HUES64 (cell line): Measurements from ENCODE around the gene RPS6KA1.

Experiments used
- H3K27ac ChIP-seq: 2 replicates; pipeline ENCODE4 v1.7.0; 2013; ENCODE audit warnings: low read depth, low read length, inconsistent platforms
- H3K27me3 ChIP-seq: 2 replicates; pipeline ENCODE4 v1.6.1; 2013; ENCODE audit warnings: mild to moderate bottlenecking, low read length; ENCODE audit not compliant: insufficient read depth
- H3K36me3 ChIP-seq: 2 replicates; pipeline ENCODE4 v1.6.1; 2013; ENCODE audit warnings: mild to moderate bottlenecking, low read length; ENCODE audit not compliant: insufficient read depth
- H3K4me1 ChIP-seq: 2 replicates; pipeline ENCODE4 v1.6.1; 2013; ENCODE audit warnings: mild to moderate bottlenecking, low read length, moderate library complexity; ENCODE audit not compliant: insufficient read depth
- H3K4me3 ChIP-seq: 2 replicates; pipeline ENCODE4 v1.5.1; 2013; ENCODE audit warnings: mild to moderate bottlenecking, low read length, moderate library complexity
- H3K9ac ChIP-seq: 2 replicates; pipeline ENCODE4 v1.6.1; 2013; ENCODE audit warnings: mild to moderate bottlenecking, low read depth, low read length
- H3K9me3 ChIP-seq: 2 replicates; pipeline ENCODE4 v1.6.1; 2013; ENCODE audit warnings: low read depth, low read length; ENCODE audit not compliant: insufficient read depth
- WGBS: fragments of 150-250, 120-280 bp; methylation state at CpG from one replicate; pipeline ENCODE4 v1.1.7; 2013; ENCODE audit warnings: missing lambda C conversion rate; 5-methylcytosine and 5-hydroxymethylcytosine counted together

Gene RPS6KA1

DNA sequence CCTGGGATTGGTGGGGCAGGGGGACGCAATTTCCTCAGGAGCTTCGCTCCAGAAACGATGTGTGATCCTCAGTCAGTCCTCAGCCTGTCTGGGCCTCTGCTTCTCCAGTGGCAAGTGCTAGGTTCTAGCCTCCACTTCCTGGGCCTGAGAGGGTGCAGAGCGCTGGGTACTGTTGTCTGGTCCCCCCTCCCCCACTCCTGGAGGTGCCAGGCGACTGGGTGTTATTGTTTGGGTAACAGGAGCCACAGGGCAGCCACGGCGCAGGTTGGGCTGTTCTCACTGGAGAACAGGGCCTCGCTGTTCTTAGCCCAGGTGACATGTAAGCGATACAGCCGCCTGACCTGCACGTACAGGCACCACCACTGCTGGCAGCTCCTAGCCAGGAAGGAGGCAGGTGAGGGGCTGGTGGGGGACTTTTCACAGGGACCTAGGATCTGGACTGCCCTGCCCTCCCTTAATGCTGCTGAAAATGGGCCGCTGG lies 2.1 kb downstream of the RPS6KA1 start:
- Histone ChIP-seq H3K27ac (peak overlapping the region; percentile 73), H3K4me3 (peak overlapping the region; percentile 79)
- WGBS: 67% methylated on average over 12 of the region's 12 CpGs

DNA sequence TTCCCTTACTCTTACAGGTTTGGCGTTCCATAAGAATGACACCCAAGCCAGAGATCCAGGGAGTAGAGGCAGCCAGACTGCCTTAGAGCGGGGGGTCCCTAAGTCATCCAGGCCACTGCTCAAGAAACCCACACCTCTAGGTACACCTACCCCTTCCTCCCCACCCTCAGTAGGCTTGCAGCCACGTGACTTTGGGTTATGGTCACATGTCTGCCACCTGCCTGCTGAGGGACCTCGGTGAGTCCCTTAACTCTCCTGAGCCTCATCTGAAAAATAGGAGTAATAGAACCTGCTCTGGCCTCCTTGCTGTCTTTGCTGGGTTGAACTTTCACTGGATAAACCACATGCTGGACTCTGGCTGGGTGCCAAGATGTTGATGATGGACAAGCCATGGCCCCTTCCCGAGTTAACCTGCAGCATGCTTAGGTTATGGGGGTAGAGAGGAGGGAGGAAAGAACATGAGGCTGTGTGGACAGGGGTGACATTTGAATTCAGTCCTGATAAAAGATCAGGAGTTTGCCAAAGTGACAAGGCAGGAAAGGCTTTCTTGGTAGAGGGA lies 4.5 kb downstream of the RPS6KA1 start:
- peaks cover 20% of the 10 kb centered on the region for H3K4me1 ChIP-seq
- 91% methylated on average over 5 of the region's 5 CpGs for WGBS
- no peak overlapping the region; the same call in 1 of the 2 replicates for H3K9ac ChIP-seq
- peaks cover 12% of the 10 kb centered on the region for H3K36me3 ChIP-seq
- no peaks in the 10 kb centered on the region; the same call in 1 of the 2 replicates for H3K27me3 ChIP-seq
- no peaks in the 10 kb centered on the region for H3K9me3 ChIP-seq
- H3K4me3 ChIP-seq: no peak overlapping the region
- H3K27ac ChIP-seq: no peak overlapping the region

More for the DNA sequence above, 2.1 kb downstream of the RPS6KA1 start:
- Histone ChIP-seq H3K36me3 (no peaks in the 10 kb centered on the region), H3K9me3 (no peaks in the 10 kb centered on the region), H3K9ac (peak overlapping the region; percentile 44), H3K27me3 (no peaks in the 10 kb centered on the region; the same call in 1 of the 2 replicates), H3K4me1 (peaks cover 20% of the 10 kb centered on the region)

DNA sequence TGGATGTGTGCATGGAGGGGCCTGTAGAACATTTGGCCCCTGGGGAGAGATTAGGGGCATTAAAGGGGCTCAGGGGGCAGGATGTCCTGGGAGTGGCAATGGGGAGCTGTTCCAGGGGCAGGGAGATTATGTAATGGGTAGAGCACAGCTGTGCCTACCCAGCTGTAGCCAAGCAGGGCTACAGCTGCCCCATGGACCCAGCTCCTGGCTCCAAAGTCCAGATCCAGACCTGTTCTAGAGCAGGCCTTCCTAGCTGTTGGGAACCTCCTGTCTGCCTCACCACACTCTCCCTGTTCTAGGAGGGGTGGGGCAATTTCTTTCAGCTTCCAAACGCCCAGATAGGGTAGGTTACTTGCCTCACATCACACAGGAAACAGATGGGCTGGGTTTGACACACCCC lies 5.6 kb downstream of the RPS6KA1 start:
- no peaks in the 10 kb centered on the region; the same call in 1 of the 2 replicates for H3K27me3 ChIP-seq
- H3K4me3 ChIP-seq: no peak overlapping the region
- H3K27ac ChIP-seq: no peak overlapping the region
- no peak overlapping the region for H3K9ac ChIP-seq
- peaks cover 12% of the 10 kb centered on the region for H3K36me3 ChIP-seq
- 40% methylated on average over 1 of the region's 1 CpG for WGBS
- peaks cover 17% of the 10 kb centered on the region for H3K4me1 ChIP-seq
- no peaks in the 10 kb centered on the region for H3K9me3 ChIP-seq

DNA sequence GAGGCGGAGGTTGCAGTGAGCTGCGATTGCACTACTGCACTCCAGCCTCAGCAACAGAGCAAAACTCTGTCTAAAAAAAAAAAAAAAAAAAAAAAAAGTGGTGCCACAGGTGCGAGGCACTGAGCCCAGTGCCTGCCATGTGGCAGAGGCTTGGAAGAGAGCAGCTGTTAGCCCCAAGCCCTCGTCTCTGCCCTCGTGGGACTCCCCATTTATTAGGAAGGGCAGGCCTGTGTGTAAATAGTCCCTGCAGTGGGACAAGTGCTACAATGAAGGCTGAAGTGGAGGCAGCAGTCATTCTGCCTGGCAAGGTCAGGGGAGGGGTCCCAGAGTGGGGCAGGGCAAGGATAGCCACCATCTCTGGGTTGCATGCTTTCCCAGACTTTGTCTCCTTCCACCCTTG lies 6.5 kb downstream of the RPS6KA1 start:
- H3K27me3 ChIP-seq: no peaks in the 10 kb centered on the region

DNA sequence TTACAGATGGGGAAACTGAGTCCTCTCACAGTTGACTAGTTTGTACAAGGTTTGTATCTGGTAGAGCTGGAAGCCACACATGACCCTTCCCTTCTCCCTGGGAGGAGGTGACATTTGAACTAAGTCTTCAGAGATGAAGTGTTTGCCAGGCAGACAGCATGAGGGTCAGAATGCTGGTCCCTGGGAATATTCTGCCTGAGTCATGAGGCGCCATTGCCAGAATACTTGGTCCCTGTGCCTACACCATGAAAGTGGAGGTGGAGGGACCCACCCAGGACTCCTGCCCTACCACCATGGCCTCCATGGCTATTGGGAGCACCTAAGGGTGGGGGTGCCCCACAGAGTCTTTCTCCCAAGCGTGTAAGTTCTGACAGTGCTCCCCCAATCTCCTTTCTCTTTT lies 7.0 kb downstream of the RPS6KA1 start:
- H3K36me3 ChIP-seq: peaks cover 12% of the 10 kb centered on the region
- no peak overlapping the region for H3K9ac ChIP-seq
- peaks cover 8% of the 10 kb centered on the region for H3K4me1 ChIP-seq
- H3K27ac ChIP-seq: no peak overlapping the region
- WGBS: 95% methylated on average over 2 of the region's 2 CpGs
- H3K9me3 ChIP-seq: no peaks in the 10 kb centered on the region
- no peak overlapping the region for H3K4me3 ChIP-seq
- H3K27me3 ChIP-seq: no peaks in the 10 kb centered on the region

More for the DNA sequence above, 6.5 kb downstream of the RPS6KA1 start:
- peaks cover 12% of the 10 kb centered on the region for H3K36me3 ChIP-seq
- no peak overlapping the region for H3K9ac ChIP-seq
- H3K27ac ChIP-seq: no peak overlapping the region
- H3K4me3 ChIP-seq: no peak overlapping the region
- H3K9me3 ChIP-seq: no peaks in the 10 kb centered on the region
- 91% methylated on average over 5 of the region's 5 CpGs for WGBS
- H3K4me1 ChIP-seq: peaks cover 9% of the 10 kb centered on the region

DNA sequence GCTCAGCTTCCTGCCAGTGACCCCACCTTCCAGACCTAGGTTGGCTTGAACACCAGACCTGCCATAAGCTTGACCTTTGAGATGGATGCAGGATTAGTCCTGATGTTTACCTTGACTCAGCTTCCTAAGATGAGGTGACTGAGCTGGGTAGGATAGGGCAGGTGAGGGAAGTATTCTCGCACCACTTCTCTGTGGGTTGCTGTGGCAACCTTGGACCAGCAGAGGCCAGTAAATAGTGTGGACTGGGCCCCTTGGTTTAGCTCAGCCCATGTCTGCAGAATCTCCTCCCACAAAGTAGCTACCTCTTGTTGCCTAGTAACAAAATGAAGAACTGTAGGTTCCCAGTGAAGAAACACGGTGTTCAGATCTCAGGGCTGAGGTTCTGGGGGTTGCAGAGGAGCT lies 8.4 kb downstream of the RPS6KA1 start:
- Histone ChIP-seq H3K27ac (no peak overlapping the region), H3K9me3 (no peaks in the 10 kb centered on the region), H3K4me1 (peaks cover 7% of the 10 kb centered on the region; the same call in 1 of the 2 replicates), H3K36me3 (peaks cover 12% of the 10 kb centered on the region), H3K4me3 (no peak overlapping the region), H3K9ac (no peak overlapping the region), H3K27me3 (no peaks in the 10 kb centered on the region)
- WGBS: 81% methylated on average over 2 of the region's 2 CpGs

DNA sequence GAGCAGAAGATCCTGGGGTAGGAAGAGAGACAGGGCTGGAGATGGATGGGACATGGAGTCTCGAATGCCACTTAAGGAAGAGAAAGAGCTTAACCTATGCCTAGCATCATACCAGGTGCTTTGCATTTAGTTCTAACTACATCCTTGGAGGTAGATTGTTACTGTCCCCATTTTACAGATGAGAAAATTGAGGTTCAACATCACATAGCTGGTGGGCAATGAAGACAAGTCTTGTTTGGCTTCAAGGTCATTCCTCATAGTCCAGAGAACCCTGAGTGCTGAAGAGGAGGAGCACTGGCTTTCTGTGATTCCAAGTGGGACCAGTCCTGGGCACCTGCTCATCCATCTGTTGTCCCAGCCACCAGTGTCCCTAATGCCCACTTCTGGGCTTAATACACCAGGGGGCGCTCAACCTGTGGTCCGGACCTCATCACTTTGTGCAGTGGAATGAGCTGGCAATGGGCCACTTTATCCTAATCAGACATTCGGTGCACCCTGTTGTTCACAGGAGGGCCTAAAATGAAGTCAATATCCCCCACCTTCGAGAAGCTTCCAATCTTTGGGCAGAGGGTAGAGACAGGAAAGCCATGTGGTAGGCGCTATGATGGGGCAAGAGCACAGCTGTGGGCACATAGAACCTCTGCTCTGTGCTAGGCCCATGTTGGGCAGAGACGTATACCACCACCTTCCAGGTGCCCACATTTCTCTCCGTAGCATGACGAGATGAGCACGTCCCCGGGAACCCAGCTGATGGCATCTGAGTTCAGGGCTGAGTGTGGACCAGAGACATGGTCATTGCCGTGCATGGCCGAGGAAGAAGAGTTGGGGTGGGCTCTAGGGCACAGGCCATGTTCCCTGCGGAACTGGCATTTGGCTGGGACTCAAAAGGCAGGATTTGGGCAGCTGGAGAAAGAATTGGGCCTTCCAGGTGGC lies 9.2 kb downstream of the RPS6KA1 start:
- no peaks in the 10 kb centered on the region for H3K9me3 ChIP-seq
- no peak overlapping the region for H3K4me3 ChIP-seq
- H3K9ac ChIP-seq: no peak overlapping the region
- H3K27ac ChIP-seq: no peak overlapping the region
- H3K27me3 ChIP-seq: no peaks in the 10 kb centered on the region
- 86% methylated on average over 14 of the region's 14 CpGs for whole genome bisulfite sequencing
- peaks cover 7% of the 10 kb centered on the region; the same call in 1 of the 2 replicates for H3K4me1 ChIP-seq
- peaks cover 12% of the 10 kb centered on the region for H3K36me3 ChIP-seq

DNA sequence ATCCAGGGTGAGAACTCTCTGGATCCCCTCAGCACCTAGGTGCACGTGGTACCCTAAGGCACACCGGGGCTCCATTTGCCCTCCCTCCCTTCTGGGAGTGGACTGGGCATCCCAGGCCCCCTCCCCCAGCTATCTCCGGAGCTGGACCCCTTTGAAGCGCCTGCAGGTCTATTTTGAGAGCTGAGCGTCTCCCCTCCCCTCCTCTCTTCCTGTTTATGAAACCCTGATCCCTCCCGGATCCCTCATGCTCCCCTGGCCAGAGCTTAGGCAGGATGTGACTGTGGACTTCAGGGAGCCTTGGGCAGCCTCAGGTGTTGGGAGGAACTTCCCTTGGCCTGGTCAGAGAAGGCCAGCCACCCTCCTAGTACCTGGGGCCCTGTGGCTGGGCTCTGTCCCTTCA lies 10.2 kb downstream of the RPS6KA1 start:
- H3K27me3 ChIP-seq: no peaks in the 10 kb centered on the region
- no peak overlapping the region for H3K9ac ChIP-seq
- 76% methylated on average over 6 of the region's 6 CpGs for WGBS
- no peaks in the 10 kb centered on the region for H3K9me3 ChIP-seq
- no peak overlapping the region for H3K27ac ChIP-seq
- H3K36me3 ChIP-seq: peaks cover 12% of the 10 kb centered on the region
- H3K4me1 ChIP-seq: peaks cover 7% of the 10 kb centered on the region; the same call in 1 of the 2 replicates
- H3K4me3 ChIP-seq: no peak overlapping the region

DNA sequence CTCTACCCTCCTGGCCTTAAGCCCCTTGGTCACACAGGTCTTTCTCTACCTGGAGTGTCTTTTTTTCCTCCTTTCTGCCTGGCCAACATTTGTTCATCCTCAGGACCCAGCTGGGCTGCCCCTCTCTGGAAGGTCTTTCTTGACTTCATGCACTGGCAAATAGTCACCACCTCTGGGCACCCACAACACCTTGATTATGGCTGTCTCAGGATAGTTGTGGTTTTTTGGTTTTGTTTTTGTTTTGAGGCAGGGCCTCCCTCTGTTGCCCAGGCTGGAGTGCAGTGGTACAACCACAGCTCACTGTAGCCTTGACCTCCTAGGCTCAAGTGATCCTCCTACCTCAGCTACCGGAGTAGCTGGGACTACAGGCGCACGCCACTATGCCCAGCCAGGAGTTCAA lies 10.8 kb downstream of the RPS6KA1 start:
- no peaks in the 10 kb centered on the region for H3K27me3 ChIP-seq
- WGBS: 93% methylated on average over 3 of the region's 3 CpGs
- H3K27ac ChIP-seq: no peak overlapping the region
- H3K9ac ChIP-seq: no peak overlapping the region
- H3K4me1 ChIP-seq: peaks cover 7% of the 10 kb centered on the region; the same call in 1 of the 2 replicates
- H3K9me3 ChIP-seq: no peaks in the 10 kb centered on the region
- peaks cover 12% of the 10 kb centered on the region for H3K36me3 ChIP-seq
- no peak overlapping the region for H3K4me3 ChIP-seq

DNA sequence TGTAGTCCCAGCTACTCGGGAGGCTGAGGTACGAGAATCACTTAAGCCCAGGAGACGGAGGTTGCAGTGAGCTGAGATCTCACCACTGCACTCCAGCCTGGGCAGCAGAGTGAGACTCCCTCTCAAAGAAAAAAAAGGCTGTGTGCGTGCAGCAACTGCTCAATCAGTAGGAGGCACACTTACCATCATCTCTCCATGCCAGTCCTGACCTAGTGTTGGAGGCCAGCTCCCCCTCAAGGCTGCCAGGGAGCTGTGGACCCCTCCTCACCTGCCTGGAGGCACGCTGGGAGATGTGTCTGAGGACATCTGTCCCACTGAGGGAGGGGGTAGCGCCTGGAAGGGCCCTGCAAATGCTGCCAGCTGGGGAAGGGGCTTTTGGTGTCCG lies 11.9 kb downstream of the RPS6KA1 start:
- Histone ChIP-seq H3K4me1 (peaks cover 7% of the 10 kb centered on the region; the same call in 1 of the 2 replicates), H3K36me3 (peaks cover 16% of the 10 kb centered on the region), H3K9me3 (no peaks in the 10 kb centered on the region), H3K9ac (0 out of 2 replicates have a peak overlapping the region, but pooled peaks have one; percentile 17), H3K27me3 (no peaks in the 10 kb centered on the region), H3K4me3 (no peak overlapping the region), H3K27ac (0 out of 2 replicates have a peak overlapping the region, but pooled peaks have one; percentile 33)
- 78% methylated on average over 7 of the region's 7 CpGs for WGBS
